Mucosa of descending colon (tissue), 3 donors: Measurements from ENCODE around the gene KLHDC9. TPM values are rescaled to one million over a fixed set of nuclear protein-coding genes. Genes with fewer than 3 reads are reported as not detected.

Experiments
- ATAC-seq: fragments of 200-7000 bp; cut with Tn5 transposase; one replicate; pipeline ENCODE4 v1.9.1; 2020; ENCODE audit warnings: mild to moderate bottlenecking, moderate library complexity
- DNase-seq, 3 donors: peaks; one replicate each; pipeline ENCODE4 v3.0.0-alpha.2; 2020
- H3K36me3 ChIP-seq: fragments of 200-600 bp; one replicate; pipeline ENCODE4 v1.8.0; 2021; ENCODE audit warnings: low read depth, mild to moderate bottlenecking
- H3K4me1 ChIP-seq: fragments of 200-600 bp; one replicate; pipeline ENCODE4 v1.8.0; 2021; ENCODE audit warnings: low read depth, mild to moderate bottlenecking
- H3K4me3 ChIP-seq: fragments of 200-600 bp; one replicate; pipeline ENCODE4 v1.8.0; 2021; ENCODE audit warnings: mild to moderate bottlenecking
- H3K9me3 ChIP-seq: fragments of 200-600 bp; one replicate; pipeline ENCODE4 v1.8.0; 2021; ENCODE audit warnings: mild to moderate bottlenecking
- CTCF ChIP-seq: fragments of 200-600 bp; IDR thresholded peaks from one replicate; pipeline ENCODE4 v1.8.0; 2022; ENCODE audit warnings: antibody characterized with exemption, mild to moderate bottlenecking
- intact Hi-C, 2 donors: fragments of 100-400 bp; cut with DNase I in 1 of 2; cut with micrococcal nuclease in 1 of 2; formaldehyde crosslinking; loops; one replicate each; pipeline versions ENCODE4 v1.11.0 to v1.11.1; 2022; cut with DNase I, micrococcal nuclease
- total RNA-seq, 3 donors: library from RNA; stranded (reverse); fragmentation: NEBNext Ultra II Directional in 2 of 3; extraction: Animal tissue kit (Norgen Biotek cat#: 25700) in 2 of 3; gene quantifications; one replicate each; pipeline versions ENCODE4 v1.2.1 to v1.2.4, GENCODE V29; 2021 to 2023
- donor health status: DM: no; HTN: no; CAD: no; lungs with moderate emphysema.
- donor health status: DM: no; HTN: no; CAD: no.
- donor health status: DM: no; HTN: yes; CAD: no.

KLHDC9 gene
- total RNA-seq, 3 donors from 2014 or later = 9.5 to 10.7 (median 9.7) TPM

GRCh38 chr1:161072751-161073449, 25.3 kb upstream of the KLHDC9 start:
- no peak for DNase-seq
- Histone ChIP-seq H3K36me3 (no peaks in the 10 kb centered on the region), H3K4me1 (no peaks in the 10 kb centered on the region), H3K9me3 (no peaks in the 10 kb centered on the region), H3K4me3 (no peak overlapping the region)
- intact Hi-C loops = no loop called here
- no peak for TF ChIP-seq CTCF
- ATAC-seq = no peak

GRCh38 chr1:161073474-161074121, 24.6 kb upstream of the KLHDC9 start:
- Histone ChIP-seq H3K4me3 (no peak overlapping the region), H3K9me3 (no peaks in the 10 kb centered on the region), H3K4me1 (no peaks in the 10 kb centered on the region), H3K36me3 (no peaks in the 10 kb centered on the region)
- ATAC-seq (peak; percentile 77), DNase-seq (peak in 2 of 3 donors; percentile 62 to 77)
- intact Hi-C loops = no loop called here
- TF ChIP-seq CTCF = no peak

GRCh38 chr1:161074676-161075368, 23.3 kb upstream of the KLHDC9 start:
- Histone ChIP-seq H3K4me1 (no peaks in the 10 kb centered on the region), H3K9me3 (no peaks in the 10 kb centered on the region), H3K4me3 (no peak overlapping the region), H3K36me3 (no peaks in the 10 kb centered on the region)
- no peak for ATAC-seq
- intact Hi-C loops = no loop called here
- TF ChIP-seq CTCF = no peak
- DNase-seq = no peak

- H3K9me3 ChIP-seq = no peaks in the 10 kb centered on the region
- TF ChIP-seq CTCF = no peak
- H3K4me3 ChIP-seq = no peak overlapping the region
- ATAC-seq (no peak), DNase-seq (no peak)
- intact Hi-C loops = no loop called here
- no peaks in the 10 kb centered on the region for H3K4me1 ChIP-seq
- H3K36me3 ChIP-seq = no peaks in the 10 kb centered on the region
These were observed 21.8 kb upstream of the KLHDC9 start for GRCh38 chr1:161076410-161076809.

GRCh38 chr1:161077426-161077825, 20.7 kb upstream of the KLHDC9 start:
- H3K9me3 ChIP-seq = no peaks in the 10 kb centered on the region
- intact Hi-C loops = no loop called here
- no peak for ATAC-seq

More at GRCh38 chr1:161077426-161077825, 20.7 kb upstream of the KLHDC9 start:
- no peaks in the 10 kb centered on the region for H3K4me1 ChIP-seq
- TF ChIP-seq CTCF = no peak
- no peak for DNase-seq
- H3K36me3 ChIP-seq = no peaks in the 10 kb centered on the region
- H3K4me3 ChIP-seq = no peak overlapping the region
